Nephron (organoid): ENCODE measurements around the gene FRRS1L.

Experiments used
- H3K27ac Mint-ChIP-seq, 3 experiments: 2 replicates each; pipeline ENCODE4 v1.8.0; 2020; ENCODE audit warnings: mixed read lengths in 3 of 3, mild to moderate bottlenecking in 2 of 3, moderate library complexity in 1 of 3
- H3K27me3 Mint-ChIP-seq: 2 replicates; pipeline ENCODE4 v1.8.0; 2021; ENCODE audit warnings: low read depth, mild to moderate bottlenecking, moderate library complexity, mixed read lengths
- H3K36me3 Mint-ChIP-seq: 2 replicates; pipeline ENCODE4 v1.8.0; 2020; ENCODE audit warnings: low read depth, mixed read lengths
- H3K4me1 Mint-ChIP-seq: 2 replicates; pipeline ENCODE4 v1.8.0; 2020; ENCODE audit warnings: mixed read lengths
- H3K4me3 Mint-ChIP-seq, 3 experiments: 2 replicates each; pipeline ENCODE4 v1.8.0; 2020; ENCODE audit warnings: mild to moderate bottlenecking in 3 of 3, mixed read lengths in 3 of 3, moderate library complexity in 2 of 3
- H3K9me3 Mint-ChIP-seq: 2 replicates; pipeline ENCODE4 v1.8.0; 2020; ENCODE audit warnings: mixed read lengths
- TF ChIP-seq, protein P1 (sequence below), 3 experiments: fragments of 200-600 bp; sonication (generic); IDR thresholded peaks; one replicate each; pipeline ENCODE4 v1.5.0; 2021; ENCODE audit warnings: antibody characterized with exemption in 3 of 3; ENCODE audit not compliant: unreplicated experiment in 3 of 3

The FRRS1L gene

DNA sequence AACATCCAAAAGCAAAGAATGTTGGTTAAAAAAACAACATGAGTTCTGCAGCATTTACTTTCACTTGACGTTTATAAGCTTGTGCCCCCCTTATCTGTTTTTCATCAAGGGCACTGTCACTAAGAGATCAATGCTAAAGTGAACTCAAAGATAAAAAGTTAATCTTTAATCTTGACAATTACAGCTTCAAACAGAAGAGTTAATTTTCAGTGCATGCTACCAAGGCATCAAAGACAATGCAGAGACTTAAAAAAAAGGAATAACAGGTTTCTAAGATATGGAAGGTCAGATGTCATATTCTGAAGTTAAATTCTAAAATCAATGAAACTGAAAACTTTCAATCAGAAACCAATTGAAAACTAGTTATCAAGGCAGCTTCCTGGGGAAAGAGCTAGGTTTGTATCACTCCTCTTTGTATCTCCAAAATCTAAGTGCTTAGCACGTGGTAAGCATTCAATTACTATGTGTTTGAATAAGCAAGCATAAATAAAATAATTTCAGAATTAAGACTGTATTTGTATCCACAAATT is 84.9 kb downstream of the FRRS1L start:
- H3K27ac Mint-ChIP-seq, result no peak overlapping the region
- TF ChIP-seq, protein P1, sequence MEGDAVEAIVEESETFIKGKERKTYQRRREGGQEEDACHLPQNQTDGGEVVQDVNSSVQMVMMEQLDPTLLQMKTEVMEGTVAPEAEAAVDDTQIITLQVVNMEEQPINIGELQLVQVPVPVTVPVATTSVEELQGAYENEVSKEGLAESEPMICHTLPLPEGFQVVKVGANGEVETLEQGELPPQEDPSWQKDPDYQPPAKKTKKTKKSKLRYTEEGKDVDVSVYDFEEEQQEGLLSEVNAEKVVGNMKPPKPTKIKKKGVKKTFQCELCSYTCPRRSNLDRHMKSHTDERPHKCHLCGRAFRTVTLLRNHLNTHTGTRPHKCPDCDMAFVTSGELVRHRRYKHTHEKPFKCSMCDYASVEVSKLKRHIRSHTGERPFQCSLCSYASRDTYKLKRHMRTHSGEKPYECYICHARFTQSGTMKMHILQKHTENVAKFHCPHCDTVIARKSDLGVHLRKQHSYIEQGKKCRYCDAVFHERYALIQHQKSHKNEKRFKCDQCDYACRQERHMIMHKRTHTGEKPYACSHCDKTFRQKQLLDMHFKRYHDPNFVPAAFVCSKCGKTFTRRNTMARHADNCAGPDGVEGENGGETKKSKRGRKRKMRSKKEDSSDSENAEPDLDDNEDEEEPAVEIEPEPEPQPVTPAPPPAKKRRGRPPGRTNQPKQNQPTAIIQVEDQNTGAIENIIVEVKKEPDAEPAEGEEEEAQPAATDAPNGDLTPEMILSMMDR (IDR thresholded peaks at IDR 0.05; ENCODE audit: unreplicated experiment in 3 of 3), result no peak
- H3K4me1 Mint-ChIP-seq, result no peaks in the 10 kb centered on the region
- no peaks in the 10 kb centered on the region for H3K27me3 Mint-ChIP-seq
- H3K9me3 Mint-ChIP-seq, result no peaks in the 10 kb centered on the region
- no peak overlapping the region for H3K4me3 Mint-ChIP-seq
- peaks cover 64% of the 10 kb centered on the region for H3K36me3 Mint-ChIP-seq
